Measurements from ENCODE around the gene GSC2.

GSC2 gene

DNA sequence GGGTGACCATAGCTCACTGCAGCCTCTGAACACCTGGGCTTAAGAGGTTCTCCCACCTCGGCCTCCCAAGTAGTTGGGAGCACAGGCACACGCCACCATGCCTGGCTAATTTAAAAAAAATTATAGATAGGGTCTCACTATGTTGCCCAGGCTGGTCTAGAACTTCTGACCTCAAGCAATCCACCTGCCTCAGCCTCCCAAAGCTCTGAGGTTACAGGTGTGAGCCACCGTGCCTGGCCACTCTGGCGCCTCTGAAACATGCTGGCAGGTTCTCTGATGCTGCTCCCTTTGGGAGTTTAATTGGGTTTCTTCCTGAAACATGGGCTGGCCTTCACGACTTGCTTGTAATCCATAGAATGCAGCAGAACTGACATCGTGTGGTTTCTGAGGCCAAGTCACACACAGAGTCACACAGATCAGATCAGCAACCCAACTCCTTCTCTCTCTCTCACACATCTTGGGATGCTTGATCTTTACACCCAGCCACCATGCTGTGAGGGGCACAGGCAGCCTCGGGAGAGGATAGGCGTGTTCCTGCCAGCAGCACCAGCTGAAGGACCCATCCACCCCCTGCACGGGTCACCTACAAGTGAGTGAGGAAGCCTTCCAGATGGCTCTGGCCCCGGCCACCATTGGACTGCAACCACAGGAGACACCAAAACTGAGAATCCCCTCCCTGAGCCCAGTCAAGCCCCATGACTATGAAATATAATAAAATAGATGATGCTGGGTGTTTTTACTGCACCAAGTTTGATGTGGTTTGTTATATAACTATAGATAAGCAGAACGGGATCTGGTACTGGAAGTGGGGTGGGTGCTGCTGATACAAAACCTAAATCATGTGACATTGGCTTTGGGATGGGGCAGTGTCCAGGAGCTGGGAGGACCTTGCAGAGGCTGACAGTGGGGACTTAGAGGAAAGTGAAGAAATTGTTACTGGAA lies 3.1 kb upstream of the GSC2 start:
- DNase-seq = no peak

- DNase-seq = no peak
Observed at GRCh38 chr22:19151329-19152191, 1.5 kb upstream of the GSC2 start.

- no peak for DNase-seq
Observed at GRCh38 chr22:19150482-19151328, 613 bp upstream of the GSC2 start.

- no peak for DNase-seq
Observed at GRCh38 chr22:19149047-19149883, 827 bp downstream of the GSC2 start.

DNA sequence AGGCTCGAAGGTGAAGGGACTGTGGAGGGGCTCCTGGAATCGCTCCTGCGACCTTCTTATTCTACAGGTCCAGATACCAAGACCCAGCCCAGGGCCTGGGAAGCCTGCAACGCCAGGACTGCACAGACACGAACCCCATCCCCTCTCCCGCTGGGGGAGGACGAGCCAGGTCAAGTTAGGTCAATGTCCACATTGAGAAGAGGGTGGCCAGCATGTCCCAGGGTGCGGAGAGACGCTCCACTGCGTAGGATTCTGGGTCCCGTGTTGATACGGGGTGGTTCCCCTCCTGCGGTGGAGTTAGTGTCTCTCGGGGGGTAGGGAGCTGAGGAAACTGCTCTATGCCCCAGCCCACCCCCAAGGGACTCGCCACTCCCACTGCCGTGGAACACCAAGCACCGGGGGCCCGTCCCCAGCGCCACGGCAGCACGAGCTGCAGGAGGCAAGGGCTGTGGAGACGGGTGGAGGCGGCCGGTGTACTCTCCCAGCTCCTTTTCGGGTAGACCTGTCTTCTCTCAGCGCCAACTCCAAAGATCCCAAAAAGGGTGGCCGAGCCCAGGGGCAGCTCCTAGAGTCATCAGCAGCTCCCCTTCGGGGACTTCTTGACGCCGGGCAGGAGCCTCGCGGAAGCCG lies 1.6 kb downstream of the GSC2 start:
- no peak for DNase-seq

GRCh38 chr22:19147195-19147780 lies 2.8 kb downstream of the GSC2 start:
- no peak for DNase-seq

DNA sequence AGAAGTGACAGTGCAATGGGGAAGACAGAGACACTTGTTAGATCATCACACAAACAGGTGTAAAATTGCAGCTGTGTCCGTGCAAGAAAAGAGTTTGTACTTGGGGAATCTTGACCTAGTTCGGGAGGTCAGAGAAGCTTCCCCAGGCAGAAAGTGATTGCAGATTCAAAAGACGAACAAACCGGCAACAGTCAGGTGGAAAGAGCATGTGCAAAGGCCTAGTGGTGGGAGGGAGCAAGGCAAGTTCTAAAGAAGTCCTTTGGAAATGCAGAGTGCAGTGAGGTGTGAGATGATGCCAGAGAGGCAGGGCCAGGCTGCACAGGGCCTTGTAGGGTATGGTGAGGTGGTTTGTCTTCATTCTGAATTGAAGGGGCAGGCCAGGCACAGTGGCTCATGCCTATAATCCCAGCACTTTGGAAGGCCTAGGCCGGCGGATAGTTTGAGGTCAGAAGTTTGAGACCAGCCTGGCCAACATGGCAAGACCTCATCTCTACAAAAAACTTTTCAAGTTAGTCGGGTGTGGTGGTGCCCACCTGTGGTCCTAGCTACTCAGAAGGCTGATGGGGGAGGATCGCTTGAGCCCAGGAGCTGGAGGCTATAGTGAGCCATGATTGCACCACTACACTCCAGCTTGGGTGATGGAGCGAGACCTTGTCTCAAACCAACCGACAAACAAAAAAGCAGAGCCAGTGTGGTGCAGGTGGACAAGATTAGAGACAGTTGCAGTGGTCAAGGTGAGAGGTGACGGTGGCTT lies 3.7 kb downstream of the GSC2 start:
- no peak for DNase-seq

DNA sequence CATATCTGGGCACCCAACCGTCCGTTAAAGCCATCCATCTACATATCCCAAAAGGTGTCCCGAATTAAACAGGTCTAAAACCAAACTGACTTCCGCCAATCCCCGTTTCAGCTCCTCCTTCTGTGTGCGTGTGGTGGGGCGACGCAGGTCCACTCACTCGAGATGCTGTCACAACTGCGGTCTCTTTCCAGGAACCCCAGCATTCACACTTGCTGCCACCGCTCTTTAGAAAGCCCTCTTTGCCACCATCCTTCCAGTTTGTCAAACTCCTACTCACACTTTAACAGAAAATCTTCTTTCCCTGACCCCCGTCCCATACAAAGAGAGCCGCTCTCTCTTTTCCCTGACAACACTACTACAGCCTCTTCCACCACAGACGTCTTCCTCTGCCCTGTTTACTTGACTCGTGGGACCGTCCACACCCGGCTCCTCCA lies 6.1 kb downstream of the GSC2 start:
- DNase-seq = no peak

GRCh38 chr22:19143212-19143611 lies 6.9 kb downstream of the GSC2 start:
- no peak for DNase-seq

GRCh38 chr22:19142394-19142793 lies 7.7 kb downstream of the GSC2 start:
- DNase-seq = no peak

DNA sequence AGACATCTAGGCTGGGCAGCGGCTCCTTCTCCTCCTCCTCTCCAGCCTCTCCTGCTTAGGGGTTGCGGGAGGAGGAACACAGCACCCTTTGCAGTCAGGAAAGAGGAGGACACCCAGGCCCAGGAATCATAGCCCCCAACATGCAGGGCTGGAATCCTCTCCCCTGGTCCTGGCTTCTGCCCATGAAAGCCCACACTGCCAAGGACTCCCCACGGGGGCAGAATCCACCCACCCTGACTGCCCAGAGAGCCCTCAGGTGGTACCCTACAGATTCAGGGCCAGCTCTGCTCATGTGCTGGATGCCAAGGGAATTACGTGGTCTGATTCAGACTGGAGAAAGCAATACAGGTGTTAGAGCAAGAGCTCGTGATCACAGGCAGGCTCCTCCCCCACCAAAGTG lies 10.1 kb downstream of the GSC2 start:
- no peak for DNase-seq

GRCh38 chr22:19139001-19139356 lies 11.1 kb downstream of the GSC2 start:
- no peak for DNase-seq

GRCh38 chr22:19138217-19139000 lies 11.7 kb downstream of the GSC2 start:
- DNase-seq = no peak

GRCh38 chr22:19137384-19138216 lies 12.5 kb downstream of the GSC2 start:
- no peak for DNase-seq

GRCh38 chr22:19136915-19137314 lies 13.2 kb downstream of the GSC2 start:
- DNase-seq = no peak

DNA sequence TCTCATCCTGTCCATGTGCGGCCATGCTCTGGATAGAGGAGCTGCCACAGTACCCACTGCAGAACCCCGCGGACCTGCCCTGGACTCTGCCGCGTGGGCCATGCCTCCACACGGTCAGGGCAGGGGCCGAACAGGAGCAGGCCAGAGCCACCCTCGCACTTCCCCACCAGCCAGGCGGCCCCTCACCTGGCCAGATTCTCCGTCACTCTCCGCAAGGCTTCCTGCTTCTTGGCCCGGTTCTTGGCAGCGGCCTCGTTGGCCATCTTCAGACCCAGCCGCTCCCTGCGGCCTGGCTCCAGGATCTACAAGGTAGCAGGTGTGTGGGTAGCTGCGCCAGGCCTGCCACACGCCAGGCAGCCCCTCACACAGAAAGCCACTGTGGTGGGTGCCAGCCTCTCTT lies 15.2 kb downstream of the GSC2 start:
- DNase-seq = no peak

GRCh38 chr22:19134176-19134831 lies 15.8 kb downstream of the GSC2 start:
- DNase-seq = no peak

DNA sequence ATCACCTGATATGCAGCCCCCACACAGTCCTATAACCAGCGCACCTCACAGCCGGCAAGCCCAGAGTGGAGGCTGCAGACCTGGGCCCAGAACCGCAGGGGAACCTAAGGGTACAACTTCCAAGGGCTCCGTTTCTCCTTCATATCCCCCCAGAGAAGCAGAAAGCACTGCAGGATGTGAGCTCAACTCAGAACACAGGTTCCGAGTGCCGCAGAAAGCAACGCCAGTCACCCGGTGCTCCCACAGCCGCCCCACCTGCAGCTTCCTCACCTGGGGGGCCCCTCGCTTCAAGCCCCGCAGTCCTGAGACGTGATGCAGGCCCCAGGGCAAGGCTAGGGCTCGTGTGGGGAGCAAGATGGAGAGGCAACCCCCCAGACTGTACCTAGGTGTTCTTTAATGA lies 16.5 kb downstream of the GSC2 start:
- DNase-seq = no peak
